ENCODE measurements around the gene AQP5.

The AQP5 gene

DNA sequence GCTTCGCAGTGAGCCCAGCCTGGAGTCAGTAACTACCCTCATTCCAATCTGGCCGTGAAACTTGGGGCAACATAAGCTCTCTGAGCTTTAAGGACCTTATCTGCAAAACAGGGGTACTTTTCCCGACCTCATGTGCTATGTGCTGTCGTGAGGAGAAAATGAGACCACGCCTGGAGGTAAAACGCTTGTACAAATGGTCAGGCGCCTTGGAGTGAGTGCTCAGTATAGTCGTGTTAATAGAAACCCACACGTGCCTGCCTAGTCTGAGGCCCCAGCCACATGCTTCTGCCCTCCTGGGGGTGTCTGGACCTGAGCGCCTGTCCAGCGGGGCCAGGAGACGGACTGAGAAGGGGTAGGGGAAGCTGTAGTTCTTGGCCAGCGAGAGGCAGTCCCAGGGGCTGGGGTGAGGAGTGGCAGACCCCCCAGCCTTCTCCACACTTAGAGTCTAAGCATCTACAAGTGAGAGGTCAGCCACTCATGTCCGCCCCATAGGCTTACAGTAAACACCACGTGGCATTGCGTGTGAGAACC is 4.9 kb downstream of the AQP5 start:
- DNase-seq, result no peak

DNA sequence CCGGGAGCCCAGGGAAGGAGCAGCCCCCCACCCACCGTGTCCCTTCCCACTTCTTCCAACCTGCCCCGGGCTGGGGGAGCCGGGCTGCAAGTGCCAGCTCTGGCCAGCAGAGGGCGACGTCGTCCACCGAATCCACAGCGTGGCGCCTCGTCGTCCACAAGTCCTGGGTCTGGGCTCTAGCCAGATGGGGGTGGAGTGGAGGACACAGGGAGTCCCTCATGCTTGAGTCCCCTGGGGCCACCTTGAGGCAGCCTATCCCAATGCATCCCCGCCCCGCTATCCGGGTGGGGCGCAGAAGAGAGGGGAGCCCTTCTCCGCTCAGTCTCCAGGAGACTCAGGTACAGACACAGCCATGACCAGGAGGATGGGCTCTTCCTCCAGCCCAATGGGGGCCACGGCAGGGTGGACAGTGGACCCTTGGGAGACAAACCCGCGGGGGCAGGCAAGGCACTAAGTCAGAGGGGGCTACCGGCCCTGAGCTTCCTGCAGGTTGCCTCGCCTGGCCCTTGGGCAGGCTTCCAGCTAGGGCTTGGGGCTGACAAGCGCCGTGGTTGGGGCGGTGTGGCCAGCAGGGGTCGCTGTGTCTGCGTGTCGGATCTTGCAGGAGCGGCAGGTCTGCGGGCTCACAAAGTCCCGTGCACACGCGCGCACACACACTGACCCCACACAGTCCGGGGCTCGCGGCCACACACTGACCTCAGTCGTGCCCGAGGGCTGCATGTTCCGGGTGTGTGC is 5.5 kb downstream of the AQP5 start:
- DNase-seq, result peak; percentile 97

DNA sequence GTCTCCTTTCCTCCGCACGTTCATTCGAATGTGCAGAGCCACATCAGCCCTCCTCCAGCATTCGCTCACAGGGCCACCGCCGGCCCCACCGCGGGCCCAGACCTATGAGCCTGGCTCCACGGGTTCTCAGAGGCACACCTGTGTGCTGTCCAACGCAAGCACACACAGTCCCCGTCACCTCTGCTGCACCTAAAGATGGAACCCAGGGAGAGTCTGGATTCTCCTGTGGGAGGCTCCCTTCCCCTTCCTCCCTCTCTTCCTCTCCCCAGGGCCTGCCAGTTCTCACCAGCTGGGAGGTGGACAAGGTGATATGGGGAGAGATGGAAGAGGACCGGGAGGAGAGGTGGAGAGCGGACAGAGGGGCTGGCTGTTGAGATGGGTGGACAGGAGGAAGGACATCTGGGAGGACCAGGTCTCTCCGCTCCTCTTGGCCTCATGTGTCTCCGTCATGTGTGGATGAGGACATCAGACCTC is 6.1 kb downstream of the AQP5 start:
- no peak for DNase-seq

DNA sequence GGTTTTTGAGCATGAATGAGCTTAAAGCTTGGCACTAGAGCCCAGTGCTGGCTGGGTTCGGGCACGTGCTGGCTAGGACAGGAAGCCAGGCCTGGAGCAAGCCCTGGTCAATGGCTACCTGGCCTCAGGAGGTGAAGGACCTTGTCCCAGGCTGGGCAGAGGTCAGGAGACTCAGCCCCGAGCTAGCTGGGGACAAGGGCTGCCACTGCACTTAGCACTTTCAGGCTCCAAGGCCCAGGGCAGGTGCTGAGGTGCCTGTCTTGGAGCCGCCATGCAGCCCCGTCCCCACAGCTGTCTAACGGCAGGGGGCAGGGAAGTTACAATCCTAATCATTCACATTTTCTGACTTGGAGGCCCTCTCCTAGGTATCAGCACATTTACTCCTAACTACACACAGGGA is 6.8 kb downstream of the AQP5 start:
- no peak for DNase-seq

DNA sequence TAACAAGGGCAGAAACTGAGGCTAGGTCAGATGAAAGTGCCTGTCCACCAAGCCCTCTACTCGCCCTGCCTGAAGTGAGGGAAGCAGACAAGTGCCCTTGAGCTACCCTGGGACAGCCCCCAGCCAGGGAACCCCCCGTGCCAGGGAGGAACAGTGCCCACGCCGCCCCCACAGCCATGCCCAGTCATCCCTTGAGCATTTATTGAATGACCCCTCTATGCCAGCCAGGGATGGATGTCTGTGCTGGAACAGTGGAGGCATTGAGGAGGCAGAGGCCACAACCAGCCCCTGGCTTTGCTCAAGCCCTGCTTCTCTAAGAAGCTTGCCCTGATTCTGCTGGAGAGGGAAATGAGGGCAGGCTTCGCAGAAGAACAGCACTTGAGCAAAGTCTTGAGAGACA is 7.4 kb downstream of the AQP5 start:
- DNase-seq, result no peak

DNA sequence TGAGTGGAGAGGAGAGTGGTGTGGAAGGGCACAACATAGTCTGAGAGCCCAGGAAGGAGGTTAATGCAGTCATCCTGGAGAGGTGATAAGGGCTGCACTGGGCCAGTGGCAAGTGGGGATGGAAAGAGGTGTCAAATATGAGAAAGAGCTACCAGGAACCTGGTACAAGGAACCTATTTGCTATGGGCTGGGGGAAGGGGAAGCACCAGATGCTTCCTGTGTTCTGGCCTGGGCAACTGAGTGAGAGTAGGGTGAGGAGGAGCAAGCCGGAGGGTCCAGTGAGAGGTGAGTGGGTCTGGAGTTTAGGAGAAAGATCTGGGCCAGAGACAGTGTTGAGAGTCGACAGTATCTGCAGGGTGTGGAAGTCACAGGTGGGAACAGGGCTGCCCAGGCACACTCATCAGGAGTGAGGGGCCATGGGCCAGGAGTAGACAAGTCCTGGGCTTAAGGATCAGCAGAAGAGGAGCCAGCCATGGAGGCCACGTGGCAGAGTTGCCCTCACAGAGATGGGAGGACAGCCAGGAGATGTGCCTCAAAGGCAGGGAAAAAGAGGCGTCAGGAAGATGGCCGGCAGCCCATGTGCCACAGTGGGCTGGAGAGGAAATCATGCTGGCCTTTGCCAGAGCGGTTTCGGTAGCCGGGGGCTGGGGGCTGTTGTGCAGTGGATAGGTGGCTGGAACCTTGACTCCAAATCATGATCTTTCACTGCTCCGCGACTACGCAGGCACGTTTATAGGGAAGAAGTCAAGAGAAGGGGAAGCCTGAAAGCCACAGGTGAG is 8.2 kb downstream of the AQP5 start:
- no peak for DNase-seq

DNA sequence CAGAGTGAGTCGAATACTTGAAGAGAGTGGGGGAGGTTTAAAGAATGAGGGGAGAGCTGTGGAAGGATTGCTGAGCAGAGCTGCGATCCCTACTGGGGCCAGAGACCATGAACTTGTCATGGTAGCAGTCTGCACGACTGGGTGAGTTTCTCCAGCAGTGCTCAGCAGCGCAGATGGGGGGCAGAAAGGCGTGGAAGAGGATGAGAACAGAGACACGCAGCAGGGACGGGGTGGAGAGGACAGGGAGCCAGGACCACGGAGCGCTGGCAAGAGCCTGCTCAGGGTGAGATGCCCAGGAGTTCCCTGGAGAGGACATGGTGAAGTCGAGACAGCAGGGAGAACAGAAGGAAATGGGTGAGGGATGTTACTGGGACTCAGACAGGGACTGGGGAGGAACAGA is 9.0 kb downstream of the AQP5 start:
- DNase-seq, result no peak

DNA sequence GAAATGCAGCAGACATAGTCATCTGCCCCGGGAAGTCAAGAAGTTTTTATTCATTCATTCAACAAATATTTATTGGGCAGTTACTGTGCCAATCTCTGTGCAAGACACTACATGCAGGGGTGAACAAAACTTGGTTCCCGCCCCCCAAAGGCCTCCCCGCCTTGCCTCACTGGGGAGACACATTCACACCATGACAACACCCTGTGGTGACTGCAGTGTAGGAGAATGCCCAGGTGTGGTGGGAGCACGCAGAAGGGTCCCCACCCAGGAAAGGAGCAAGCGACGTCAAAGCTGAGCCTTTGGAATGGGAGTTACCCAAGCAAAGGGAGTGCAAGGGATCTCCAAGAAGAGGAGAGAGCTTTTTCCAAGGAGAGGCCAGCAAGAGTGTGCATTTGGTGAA is 9.5 kb downstream of the AQP5 start:
- no peak for DNase-seq

DNA sequence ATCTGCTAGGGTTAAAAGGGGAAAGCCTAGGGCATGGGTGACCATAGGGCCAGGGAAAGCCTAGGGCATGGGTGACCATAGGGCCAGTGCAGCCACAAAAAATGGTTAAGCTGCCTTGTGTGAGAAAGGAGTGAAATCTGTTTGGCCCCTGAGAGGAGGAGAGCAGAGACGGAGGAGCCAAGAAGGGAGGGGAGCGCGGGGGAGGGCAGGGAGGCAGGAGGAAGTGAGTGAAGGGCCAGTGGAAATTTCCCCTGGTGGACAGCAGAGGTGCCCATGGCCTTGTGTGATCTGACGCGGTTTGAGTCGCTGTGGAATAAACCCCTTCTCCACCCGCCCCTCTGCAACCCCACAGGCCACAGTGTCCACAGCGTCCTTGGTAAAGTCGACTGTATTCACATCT is 10.5 kb downstream of the AQP5 start:
- no peak for DNase-seq

DNA sequence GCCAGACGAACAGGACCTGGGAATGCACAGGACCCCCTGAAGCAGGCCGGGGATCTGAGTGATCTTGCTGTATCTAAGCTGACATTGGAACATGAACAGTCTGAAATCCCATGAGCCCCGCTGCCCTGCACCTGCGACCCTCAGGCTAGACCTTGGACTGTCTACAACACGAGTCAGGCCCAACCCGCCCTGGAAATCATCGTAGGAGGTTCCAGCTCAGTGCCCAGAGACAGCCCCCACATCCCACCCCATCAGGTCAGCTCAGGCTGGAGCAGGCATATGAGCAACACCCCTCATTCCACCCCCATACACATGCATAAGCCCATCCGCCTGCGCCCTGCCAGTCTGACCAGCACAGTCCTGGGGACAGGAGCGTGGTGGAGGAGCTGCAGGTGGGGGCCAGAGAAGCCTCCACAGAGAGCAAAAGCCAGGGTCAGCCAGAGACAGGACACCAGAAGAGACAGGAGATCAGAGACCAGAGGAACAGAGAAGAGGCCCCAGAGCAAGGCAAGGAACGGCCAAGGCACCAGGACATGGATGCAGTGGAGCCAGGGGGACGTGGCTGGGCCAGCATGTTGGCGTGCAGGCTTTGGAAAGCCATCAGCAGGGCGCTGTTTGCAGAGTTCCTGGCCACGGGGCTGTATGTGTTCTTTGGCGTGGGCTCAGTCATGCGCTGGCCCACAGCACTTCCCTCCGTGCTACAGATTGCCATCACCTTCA is 11.1 kb downstream of the AQP5 start, which contains the start of gene AQP6:
TSS of gene AQP6 (plus strand) at position 307 of the 720 bp plus-strand sequence. CDS start at position 534, 227 bp downstream.
- DNase-seq, result no peak

DNA sequence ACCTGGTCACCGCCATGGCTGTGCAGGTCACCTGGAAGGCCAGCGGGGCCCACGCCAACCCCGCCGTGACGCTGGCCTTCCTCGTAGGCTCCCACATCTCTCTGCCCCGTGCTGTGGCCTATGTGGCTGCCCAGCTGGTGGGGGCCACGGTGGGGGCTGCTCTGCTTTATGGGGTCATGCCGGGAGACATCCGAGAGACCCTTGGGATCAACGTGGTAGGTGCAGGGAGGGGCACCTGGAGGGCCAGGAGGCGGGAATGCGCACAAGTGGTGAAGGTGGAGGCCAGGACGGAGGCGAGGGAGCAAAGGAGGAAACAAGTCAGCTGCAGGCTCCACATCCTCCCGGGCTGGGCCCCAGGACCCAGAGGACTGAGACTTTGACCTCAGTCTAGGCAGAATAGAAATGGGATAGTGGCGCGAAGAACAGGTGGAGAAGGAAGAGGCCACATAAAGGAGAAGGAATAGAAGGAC is 11.7 kb downstream of the AQP5 start:
- DNase-seq, result no peak

DNA sequence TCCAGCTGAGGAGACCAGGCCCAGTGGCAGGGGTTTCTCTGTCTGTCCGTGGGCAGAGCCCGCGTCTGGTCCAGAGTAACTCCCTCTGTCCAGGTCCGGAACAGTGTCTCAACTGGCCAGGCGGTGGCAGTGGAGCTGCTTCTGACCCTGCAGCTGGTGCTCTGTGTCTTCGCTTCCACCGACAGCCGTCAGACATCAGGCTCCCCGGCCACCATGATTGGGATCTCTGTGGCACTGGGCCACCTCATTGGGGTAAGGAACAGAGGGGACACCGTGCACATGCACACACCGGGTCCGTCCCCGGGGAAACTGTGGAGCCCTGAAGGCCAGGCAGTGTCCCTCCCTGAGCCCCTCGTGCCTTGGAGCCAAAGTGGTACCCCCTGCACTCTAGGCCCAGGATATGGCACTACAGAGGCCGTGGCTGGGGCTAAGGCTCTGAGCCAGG is 12.6 kb downstream of the AQP5 start:
- peak; percentile 77 for DNase-seq

DNA sequence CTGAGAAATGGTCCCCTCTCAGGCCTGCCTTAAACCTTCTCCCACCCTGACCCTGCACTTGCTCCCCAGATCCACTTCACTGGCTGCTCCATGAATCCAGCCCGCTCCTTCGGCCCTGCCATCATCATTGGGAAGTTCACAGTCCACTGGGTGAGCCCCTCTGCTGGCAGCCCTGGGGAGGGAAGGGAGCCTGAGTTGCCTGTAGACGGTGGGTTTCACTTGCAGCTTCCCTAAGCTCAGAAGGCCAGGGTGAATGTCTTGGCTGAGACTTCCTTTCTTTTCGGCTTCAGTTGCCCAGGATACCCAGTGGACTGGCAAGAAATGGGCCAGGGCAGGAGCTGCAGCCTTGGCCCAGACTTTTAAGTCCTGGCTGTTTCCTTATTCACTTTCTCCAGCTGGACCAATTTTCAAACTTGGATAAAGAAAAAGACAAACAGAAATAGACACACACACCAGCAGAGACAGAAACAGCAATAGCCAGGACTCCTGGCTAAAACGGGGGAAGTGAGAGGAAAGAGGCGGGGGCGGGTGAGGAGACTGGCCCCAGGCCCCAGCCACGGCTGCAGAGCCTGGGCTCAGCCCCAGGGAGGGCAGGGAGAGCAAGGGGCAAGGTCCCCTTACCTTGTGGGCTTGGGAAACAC is 13.1 kb downstream of the AQP5 start:
- DNase-seq, result no peak

DNA sequence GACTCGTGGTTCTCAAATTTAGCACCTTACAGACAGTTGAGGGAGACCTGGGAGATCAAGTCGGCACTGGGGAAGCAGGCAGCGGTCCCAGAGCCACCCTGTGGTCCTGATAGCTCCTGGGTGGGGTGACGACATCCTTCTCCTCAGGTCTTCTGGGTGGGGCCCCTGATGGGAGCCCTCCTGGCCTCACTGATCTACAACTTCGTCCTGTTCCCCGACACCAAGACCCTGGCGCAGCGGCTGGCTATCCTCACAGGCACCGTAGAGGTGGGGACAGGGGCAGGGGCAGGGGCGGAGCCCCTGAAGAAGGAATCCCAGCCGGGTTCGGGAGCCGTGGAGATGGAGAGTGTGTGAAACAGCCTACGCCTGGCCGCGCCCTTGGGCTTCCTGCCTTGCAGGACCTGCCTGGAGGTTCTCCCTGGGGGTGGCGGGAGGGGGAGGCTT is 13.7 kb downstream of the AQP5 start:
- no peak for DNase-seq

DNA sequence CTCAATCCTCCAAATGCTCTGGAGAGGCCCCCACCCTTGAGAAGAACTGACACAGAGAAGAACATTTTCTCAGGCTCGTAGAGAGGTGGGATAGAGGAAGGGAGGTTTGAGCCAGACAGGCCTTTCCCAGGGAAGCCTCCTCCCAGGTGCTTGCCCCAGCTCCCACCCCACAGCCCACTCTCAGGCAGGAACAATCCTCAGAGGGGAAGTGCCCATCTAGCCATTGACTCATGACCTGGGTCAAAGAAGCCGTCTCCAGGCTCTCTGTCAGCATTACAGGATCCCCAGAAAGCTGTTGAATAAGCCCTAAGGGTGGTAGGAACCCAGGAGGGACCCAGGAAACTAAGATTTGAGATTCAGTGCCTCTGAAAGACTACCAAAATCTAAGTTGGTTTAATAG is 14.9 kb downstream of the AQP5 start:
- DNase-seq, result no peak

DNA sequence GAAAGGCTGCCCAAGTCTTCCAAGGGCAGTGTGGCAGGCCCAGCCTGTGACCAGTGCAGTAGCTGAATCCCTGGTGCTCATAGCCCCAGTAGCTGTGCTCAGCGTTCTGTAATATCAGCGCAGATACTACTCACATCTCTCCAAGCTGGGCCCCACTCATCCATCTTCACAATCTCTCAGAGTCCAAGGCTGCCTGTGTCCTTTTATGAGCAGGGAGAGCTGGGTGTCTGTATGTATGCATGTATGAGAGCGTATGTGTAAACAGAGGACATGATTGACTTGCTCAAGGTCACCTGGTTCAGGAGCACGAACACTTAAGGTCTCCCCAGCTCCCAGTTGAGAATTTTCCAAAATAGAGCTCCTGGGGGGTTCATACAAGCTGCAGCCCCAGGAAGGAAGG is 16.5 kb downstream of the AQP5 start:
- DNase-seq, result no peak

DNA sequence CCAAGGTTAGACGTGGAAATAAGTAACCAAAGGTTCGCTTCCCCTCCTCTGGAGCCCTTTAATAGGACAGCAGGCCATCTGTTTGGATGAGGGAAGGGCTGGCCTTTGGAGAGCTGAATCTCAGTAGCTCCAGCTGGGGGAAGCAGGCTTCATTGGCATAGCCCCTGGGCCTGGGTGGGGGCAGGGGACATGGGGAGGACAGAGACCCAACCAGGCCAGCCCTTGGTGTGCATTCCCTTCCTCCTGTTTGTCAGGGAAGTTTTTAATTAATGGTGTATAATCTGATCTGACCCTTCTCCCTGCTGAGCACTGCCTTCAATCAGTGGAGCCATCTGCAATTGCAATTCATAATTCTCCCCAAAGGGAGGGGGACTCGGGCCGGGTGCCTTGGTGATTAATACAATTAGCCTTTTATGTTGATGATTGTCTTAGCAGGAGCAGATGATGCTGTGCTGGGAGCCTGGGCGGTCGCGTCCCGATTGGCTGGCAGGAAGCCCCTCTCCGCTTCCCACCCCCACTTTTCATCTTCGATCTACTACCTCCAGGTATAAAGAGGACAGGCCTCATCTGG is 17.4 kb downstream of the AQP5 start:
- DNase-seq, result peak; percentile 83

DNA sequence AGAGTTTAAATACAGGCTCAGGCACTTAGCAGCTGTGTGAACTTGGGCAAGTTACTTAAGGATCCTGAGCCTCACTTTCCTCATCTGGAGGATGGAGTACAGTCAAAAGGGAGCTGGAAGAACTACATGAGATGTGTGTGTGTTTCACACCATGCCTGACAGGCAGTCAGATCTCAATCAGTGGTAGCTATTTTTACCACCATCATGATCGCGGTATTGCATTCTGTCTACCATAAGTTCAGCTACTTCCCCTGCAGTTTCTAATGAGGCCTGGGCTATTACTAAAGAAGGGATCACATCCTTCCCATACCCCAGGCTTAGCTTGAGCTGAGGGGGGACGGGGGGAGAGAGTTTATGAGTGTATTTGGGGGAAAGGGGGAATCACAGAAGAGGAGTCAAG is 18.1 kb downstream of the AQP5 start:
- no peak for DNase-seq

DNA sequence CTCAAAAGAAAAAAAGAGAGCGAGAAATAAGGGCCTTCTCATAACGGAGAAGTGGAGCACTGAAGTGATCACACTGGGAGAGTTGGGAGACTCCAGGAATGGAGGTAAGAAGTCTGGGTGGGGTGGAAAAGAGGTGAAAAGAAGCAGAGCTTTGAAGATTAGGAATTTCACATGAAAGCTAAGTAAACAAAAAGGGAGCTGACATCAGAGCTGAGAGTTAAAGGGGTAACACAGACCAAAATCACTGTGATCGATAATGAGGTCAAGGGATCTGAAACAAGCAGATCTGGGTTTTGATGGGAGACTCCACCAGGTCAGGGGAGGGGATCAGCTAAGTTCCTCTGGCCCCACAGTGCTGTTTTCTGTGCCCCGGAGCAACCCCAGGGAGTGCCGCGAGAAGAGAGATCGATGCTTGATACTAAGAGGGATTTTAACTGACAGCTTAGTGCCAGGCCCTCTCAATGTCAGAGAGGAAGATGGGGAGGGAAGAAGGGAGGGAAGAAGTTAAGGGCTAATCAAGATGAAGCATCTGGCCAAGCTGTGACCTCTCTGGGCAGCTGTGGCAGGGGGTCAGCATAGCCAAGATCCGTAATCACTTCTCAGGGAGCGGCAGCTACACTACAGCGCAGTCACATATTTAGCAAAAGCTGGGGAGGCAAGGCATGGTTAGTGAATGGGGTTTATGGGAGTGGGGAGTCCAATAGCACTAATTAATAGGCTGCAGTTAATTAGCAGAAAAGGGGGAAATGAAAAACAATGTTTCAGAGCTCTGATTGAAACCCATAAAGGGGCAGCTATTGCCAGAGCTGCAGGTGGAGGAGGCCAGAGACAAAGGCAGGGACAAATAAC is 19.1 kb downstream of the AQP5 start:
- peak; percentile 73 for DNase-seq

DNA sequence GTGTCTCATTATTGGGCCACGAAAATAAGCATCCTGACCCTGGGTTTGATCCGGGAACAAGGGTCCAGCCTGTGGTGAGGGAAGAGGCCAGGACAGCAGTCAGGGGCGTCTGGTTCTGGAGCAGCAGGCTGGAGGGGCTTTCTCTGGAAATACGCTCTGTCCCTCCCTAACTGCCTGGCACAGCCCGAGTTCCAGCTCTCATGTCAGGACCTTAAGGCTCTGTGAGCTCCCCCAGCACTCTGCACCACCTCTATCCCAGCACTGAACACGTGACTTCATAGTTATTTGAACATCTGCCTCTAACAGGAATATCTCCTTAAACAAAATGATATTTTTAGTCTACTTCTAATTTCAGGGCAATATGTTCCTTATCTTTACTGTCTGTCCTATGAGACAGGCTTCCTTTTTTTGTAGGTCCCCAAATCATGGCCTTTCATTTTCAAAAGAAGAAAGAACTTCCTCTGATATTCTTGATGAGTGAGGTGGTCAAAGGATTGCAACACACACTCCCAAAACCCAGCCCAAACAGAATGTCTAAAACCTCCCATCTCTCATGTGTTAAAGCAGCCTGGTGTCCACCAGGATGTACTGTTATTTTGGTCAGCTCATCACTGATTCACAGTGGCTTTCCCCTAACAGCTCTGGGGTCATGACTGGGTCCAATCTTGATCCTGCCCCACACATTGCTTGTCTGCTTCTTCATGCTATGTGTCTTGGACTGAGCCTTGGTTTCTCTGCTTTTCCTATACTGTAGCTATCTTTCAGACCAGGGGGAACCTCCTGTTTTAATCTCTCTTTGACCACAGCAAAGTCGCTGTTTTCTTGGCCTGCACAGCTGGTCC is 20.8 kb downstream of the AQP5 start:
- no peak for DNase-seq
